GM23338 (cell line): Measurements from ENCODE around the gene KIAA0232. TPM values are rescaled to one million over a fixed set of nuclear protein-coding genes. Genes with fewer than 3 reads are reported as not detected.

Source experiments
- ATAC-seq: fragments of 200-7000 bp; cut with Tn5 transposase; 3 replicates; pipeline ENCODE4 v1.9.1; 2020
- DNase-seq: peaks from one replicate; pipeline ENCODE4 v3.0.0-alpha.2; 2015; ENCODE audit warnings: low spot score
- H2AFZ ChIP-seq: fragments of 200-600 bp; sonication (generic); 2 replicates; pipeline ENCODE4 v1.8.0; 2016; ENCODE audit warnings: antibody characterized with exemption, mild to moderate bottlenecking, moderate library complexity
- H3F3A ChIP-seq: fragments of 200-600 bp; sonication (generic); replicated peaks from 2 replicates; pipeline ENCODE4 v1.8.0; 2017; ENCODE audit warnings: antibody characterized with exemption, mixed run types, low read depth
- H3K27ac ChIP-seq: fragments of 200-600 bp; sonication (generic); 2 replicates; pipeline ENCODE4 v1.6.1; 2016; ENCODE audit warnings: low read depth
- H3K27me3 ChIP-seq: fragments of 200-600 bp; sonication (generic); 2 replicates; pipeline ENCODE4 v1.8.0; 2016; ENCODE audit warnings: mild to moderate bottlenecking, mixed run types, moderate library complexity; ENCODE audit not compliant: insufficient read depth
- H3K36me3 ChIP-seq: fragments of 200-600 bp; sonication (generic); 2 replicates; pipeline ENCODE4 v1.8.0; 2016; ENCODE audit warnings: mild to moderate bottlenecking; ENCODE audit not compliant: insufficient read depth
- H3K4me1 ChIP-seq: fragments of 200-600 bp; sonication (generic); 2 replicates; pipeline ENCODE4 v1.8.0; 2016; ENCODE audit warnings: mild to moderate bottlenecking, moderate library complexity; ENCODE audit not compliant: insufficient read depth
- H3K4me2 ChIP-seq: fragments of 200-600 bp; sonication (generic); 2 replicates; pipeline ENCODE4 v1.7.1; 2017; ENCODE audit warnings: mixed run types
- H3K4me3 ChIP-seq: fragments of 200-600 bp; sonication (generic); 2 replicates; pipeline ENCODE4 v1.6.1; 2016; ENCODE audit warnings: mixed run types
- H3K79me2 ChIP-seq: fragments of 200-600 bp; sonication (generic); replicated peaks from 2 replicates; pipeline ENCODE4 v1.8.0; 2017; ENCODE audit warnings: mild to moderate bottlenecking; ENCODE audit not compliant: insufficient read depth
- H3K9me2 ChIP-seq: fragments of 200-600 bp; sonication (generic); 2 replicates; pipeline ENCODE4 v1.8.0; 2017; ENCODE audit not compliant: insufficient read depth
- H4K20me1 ChIP-seq: fragments of 200-600 bp; sonication (generic); replicated peaks from 2 replicates; pipeline ENCODE4 v1.8.0; 2017; ENCODE audit warnings: mild to moderate bottlenecking; ENCODE audit not compliant: insufficient read depth
- H3K27ac Mint-ChIP-seq: 2 replicates; pipeline ENCODE4 v1.8.0; 2020; ENCODE audit warnings: inconsistent platforms, mild to moderate bottlenecking, moderate library complexity, mixed read lengths
- H3K27me3 Mint-ChIP-seq: 3 replicates; pipeline ENCODE4 v1.8.0; 2022; ENCODE audit warnings: low read depth, mild to moderate bottlenecking, moderate library complexity, mixed read lengths, inconsistent platforms; ENCODE audit not compliant: insufficient read depth, poor library complexity
- H3K36me3 Mint-ChIP-seq: 3 replicates; pipeline ENCODE4 v1.8.0; 2021; ENCODE audit warnings: low read depth, mild to moderate bottlenecking, inconsistent platforms, moderate library complexity, mixed read lengths
- H3K4me1 Mint-ChIP-seq: 3 replicates; pipeline ENCODE4 v1.8.0; 2020; ENCODE audit warnings: mild to moderate bottlenecking, inconsistent platforms, mixed read lengths
- H3K4me3 Mint-ChIP-seq: 3 replicates; pipeline ENCODE4 v1.8.0; 2021; ENCODE audit warnings: moderate library complexity, mild to moderate bottlenecking, inconsistent platforms, mixed read lengths
- H3K9me3 Mint-ChIP-seq: 3 replicates; pipeline ENCODE4 v1.8.0; 2020; ENCODE audit warnings: moderate library complexity, mild to moderate bottlenecking, inconsistent platforms, mixed read lengths
- CREB1 ChIP-seq: fragments of 250-450 bp; sonication (Bioruptor Pico); IDR thresholded peaks from 2 replicates; pipeline ENCODE4 v1.5.0; 2020; ENCODE audit warnings: low read depth, mild to moderate bottlenecking, moderate library complexity
- EZH2 ChIP-seq: fragments of 200-600 bp; sonication (generic); IDR thresholded peaks from one replicate; pipeline ENCODE4 v1.8.0; 2017; ENCODE audit warnings: antibody characterized with exemption, mild to moderate bottlenecking, low read depth; ENCODE audit not compliant: unreplicated experiment
- EZH2phosphoT487 ChIP-seq: fragments of 200-600 bp; sonication (generic); IDR thresholded peaks from one replicate; pipeline ENCODE4 v1.8.1; 2018; ENCODE audit warnings: antibody characterized with exemption; ENCODE audit not compliant: unreplicated experiment
- JUNB ChIP-seq: IDR thresholded peaks from one replicate; pipeline ENCODE4 v1.6.1; 2016; ENCODE audit warnings: antibody characterized with exemption; ENCODE audit not compliant: unreplicated experiment
- NANOG ChIP-seq: IDR thresholded peaks from 2 replicates; pipeline ENCODE4 v1.6.1; 2016; ENCODE audit warnings: antibody characterized with exemption, borderline replicate concordance
- POLR2AphosphoS5 ChIP-seq: IDR thresholded peaks from 2 replicates; pipeline ENCODE4 v1.6.1; 2016; ENCODE audit warnings: antibody characterized with exemption, low read depth
- REST ChIP-seq: IDR thresholded peaks from one replicate; pipeline ENCODE4 v1.6.1; 2018; ENCODE audit warnings: antibody characterized with exemption; ENCODE audit not compliant: unreplicated experiment
- STAT1 ChIP-seq: IDR thresholded peaks from one replicate; pipeline ENCODE4 v1.6.1; 2016; ENCODE audit warnings: antibody characterized with exemption; ENCODE audit not compliant: unreplicated experiment
- ZNF114 ChIP-seq: fragments of 250-450 bp; sonication (Bioruptor Pico); IDR thresholded peaks from 2 replicates; pipeline ENCODE4 v1.5.0; 2020; ENCODE audit warnings: mild to moderate bottlenecking, moderate library complexity
- ZNF331 ChIP-seq: fragments of 250-450 bp; sonication (Bioruptor Pico); IDR thresholded peaks from 2 replicates; pipeline ENCODE4 v1.5.0; 2020; ENCODE audit warnings: low read depth, mild to moderate bottlenecking, moderate library complexity
- polyA plus RNA-seq: library from polyadenylated mRNA; unstranded; fragments of >200 nt; fragmentation: Nextera tagmentation; extraction: Ambion mirVana; gene quantifications from 2 replicates; pipeline ENCODE4 v1.2.1, GENCODE V29; 2016
- total RNA-seq: library from RNA; depleted of rRNA; stranded (reverse); fragments of >200 nt; shearing (Covaris generic); gene quantifications from 2 replicates; pipeline ENCODE4 v1.2.3, GENCODE V29; 2014
- TF ChIP-seq, protein P1 (sequence below): IDR thresholded peaks from 2 replicates; pipeline ENCODE4 v1.6.1; 2016; ENCODE audit warnings: antibody characterized with exemption

The KIAA0232 gene
- total and polyA plus RNA-seq, 2 experiments from 2014 or later, result 14.3 to 34.9 TPM

DNA sequence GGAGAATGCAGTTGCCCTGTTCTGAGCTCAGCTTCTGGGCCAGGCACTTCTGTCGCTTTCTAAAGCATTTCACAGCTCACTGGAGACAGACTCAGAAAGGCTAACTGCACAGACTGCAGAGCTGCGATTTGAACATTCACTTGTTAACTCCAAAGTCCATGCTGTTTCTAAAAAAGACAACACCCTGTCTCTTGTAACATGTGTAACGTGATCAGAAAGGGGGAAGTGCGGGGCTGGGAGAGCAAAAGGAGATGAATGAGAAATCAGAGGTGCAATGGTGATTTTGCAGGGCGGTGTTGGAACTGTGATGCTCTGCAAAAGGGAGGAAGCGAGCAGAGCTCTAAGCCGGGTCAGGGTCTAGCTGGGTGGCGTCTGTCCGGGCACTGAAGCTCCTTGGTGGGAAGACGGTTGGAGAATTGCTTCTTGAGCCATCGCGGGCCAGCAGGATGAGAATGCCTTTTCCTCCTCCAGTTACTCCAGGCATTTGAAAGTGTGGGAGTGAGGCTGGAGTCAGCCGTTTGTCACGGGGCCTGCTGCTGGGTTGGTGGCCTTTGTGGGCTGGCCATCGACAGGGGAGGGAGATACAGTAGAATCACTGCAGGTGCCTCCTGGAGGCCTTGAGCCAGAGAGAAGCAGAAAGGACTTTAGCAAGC, 147.4 kb downstream of the KIAA0232 start:
- Histone ChIP-seq H2AFZ (no peak overlapping the region), H3K4me2 (no peak overlapping the region; the same call in 1 of the 2 replicates), H3K9me2 (no peaks in the 10 kb centered on the region), H3K4me3 (no peak overlapping the region), H3F3A (no peaks in the 10 kb centered on the region), H3K27me3 (no peaks in the 10 kb centered on the region), H3K36me3 (no peaks in the 10 kb centered on the region), H3K79me2 (peaks cover 76% of the 10 kb centered on the region), H3K27ac (no peak overlapping the region), H3K4me1 (no peaks in the 10 kb centered on the region), H4K20me1 (peaks cover 11% of the 10 kb centered on the region)
- peaks cover 6% of the 10 kb centered on the region for H3K27me3 Mint-ChIP-seq
- TF ChIP-seq STAT1 (no peak), EZH2 (no peak), POLR2AphosphoS5 (no peak), ZNF331 (CRISPR knock-in tag) (no peak), EZH2phosphoT487 (no peak)
- TF ChIP-seq, protein P1, sequence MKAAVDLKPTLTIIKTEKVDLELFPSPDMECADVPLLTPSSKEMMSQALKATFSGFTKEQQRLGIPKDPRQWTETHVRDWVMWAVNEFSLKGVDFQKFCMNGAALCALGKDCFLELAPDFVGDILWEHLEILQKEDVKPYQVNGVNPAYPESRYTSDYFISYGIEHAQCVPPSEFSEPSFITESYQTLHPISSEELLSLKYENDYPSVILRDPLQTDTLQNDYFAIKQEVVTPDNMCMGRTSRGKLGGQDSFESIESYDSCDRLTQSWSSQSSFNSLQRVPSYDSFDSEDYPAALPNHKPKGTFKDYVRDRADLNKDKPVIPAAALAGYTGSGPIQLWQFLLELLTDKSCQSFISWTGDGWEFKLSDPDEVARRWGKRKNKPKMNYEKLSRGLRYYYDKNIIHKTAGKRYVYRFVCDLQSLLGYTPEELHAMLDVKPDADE, result no peak
- DNase-seq (no peak), ATAC-seq (peak; percentile 15; the same call in 1 of the 3 replicates)
- H3K4me3 Mint-ChIP-seq, result no peak overlapping the region
- H3K9me3 Mint-ChIP-seq, result no peaks in the 10 kb centered on the region
- no peak overlapping the region for H3K27ac Mint-ChIP-seq
- peaks cover 16% of the 10 kb centered on the region for H3K36me3 Mint-ChIP-seq
- H3K4me1 Mint-ChIP-seq, result peaks cover 27% of the 10 kb centered on the region

GRCh38 chr4:6932475-6932874, 149.9 kb downstream of the KIAA0232 start:
- TF ChIP-seq REST (no peak), STAT1 (no peak), ZNF114 (no peak), JUNB (no peak), EZH2 (no peak), NANOG (no peak), CREB1 (CRISPR knock-in tag) (no peak)
- H3K36me3 ChIP-seq, result no peaks in the 10 kb centered on the region
- Mint-ChIP-seq H3K27me3 (peaks cover 10% of the 10 kb centered on the region), H3K4me3 (no peak overlapping the region; the same call in 2 of the 3 replicates), H3K27ac (no peak overlapping the region), H3K4me1 (peaks cover 19% of the 10 kb centered on the region), H3K36me3 (peaks cover 15% of the 10 kb centered on the region), H3K9me3 (no peaks in the 10 kb centered on the region)
- H2AFZ ChIP-seq, result no peak overlapping the region
- no peak overlapping the region for H3K4me2 ChIP-seq
- H3K4me3 ChIP-seq, result no peak overlapping the region
- H3K27ac ChIP-seq, result no peak overlapping the region
- no peaks in the 10 kb centered on the region for H3K27me3 ChIP-seq
- H3K4me1 ChIP-seq, result no peaks in the 10 kb centered on the region
- no peaks in the 10 kb centered on the region for H3F3A ChIP-seq
- H3K9me2 ChIP-seq, result no peaks in the 10 kb centered on the region
- no peak for DNase-seq
- no peak for ATAC-seq
- H3K79me2 ChIP-seq, result peaks cover 64% of the 10 kb centered on the region
- H4K20me1 ChIP-seq, result no peaks in the 10 kb centered on the region; the same call in none of the 2 replicates
